ENCODE measurements around the gene IVD.

DNA sequence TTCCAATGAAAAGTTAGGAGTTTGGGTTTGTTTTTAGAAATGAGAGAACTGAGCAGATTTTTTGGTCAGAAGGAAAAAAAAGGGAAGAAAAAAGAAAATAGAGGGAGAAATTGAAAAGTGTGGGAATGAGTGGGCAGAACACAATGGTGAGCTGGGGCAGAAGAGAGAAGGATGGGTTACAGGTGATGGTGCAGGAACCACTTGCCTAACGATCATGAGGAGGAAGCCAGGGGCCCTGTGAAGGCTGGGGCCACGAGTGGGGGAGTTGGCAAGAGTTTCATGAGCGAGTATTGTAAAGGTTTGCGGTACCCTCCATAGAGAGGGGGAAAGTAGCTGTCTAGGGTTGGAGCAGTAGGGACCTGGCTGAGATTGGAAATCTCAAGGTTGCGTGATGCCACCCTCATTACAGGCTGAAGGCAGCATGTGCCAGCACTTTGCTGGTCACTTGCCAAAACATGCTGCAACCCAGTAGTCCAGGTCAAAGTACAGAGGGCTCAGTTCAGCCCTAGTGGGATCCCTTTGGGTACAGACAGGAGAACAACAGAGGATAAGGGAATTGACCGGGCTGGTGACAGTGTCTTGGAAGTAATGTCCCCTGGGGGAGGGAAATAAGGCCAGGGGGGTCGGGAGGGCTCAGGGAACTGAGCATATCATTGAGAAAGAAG, 6.6 kb downstream of the IVD start:
- TF ChIP-seq POLR2A (IDR thresholded peaks at IDR 0.05) = no peak
- TF ChIP-seq, protein P1, sequence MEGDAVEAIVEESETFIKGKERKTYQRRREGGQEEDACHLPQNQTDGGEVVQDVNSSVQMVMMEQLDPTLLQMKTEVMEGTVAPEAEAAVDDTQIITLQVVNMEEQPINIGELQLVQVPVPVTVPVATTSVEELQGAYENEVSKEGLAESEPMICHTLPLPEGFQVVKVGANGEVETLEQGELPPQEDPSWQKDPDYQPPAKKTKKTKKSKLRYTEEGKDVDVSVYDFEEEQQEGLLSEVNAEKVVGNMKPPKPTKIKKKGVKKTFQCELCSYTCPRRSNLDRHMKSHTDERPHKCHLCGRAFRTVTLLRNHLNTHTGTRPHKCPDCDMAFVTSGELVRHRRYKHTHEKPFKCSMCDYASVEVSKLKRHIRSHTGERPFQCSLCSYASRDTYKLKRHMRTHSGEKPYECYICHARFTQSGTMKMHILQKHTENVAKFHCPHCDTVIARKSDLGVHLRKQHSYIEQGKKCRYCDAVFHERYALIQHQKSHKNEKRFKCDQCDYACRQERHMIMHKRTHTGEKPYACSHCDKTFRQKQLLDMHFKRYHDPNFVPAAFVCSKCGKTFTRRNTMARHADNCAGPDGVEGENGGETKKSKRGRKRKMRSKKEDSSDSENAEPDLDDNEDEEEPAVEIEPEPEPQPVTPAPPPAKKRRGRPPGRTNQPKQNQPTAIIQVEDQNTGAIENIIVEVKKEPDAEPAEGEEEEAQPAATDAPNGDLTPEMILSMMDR (IDR thresholded peaks at IDR 0.05) = no peak
